GM13977 (cell line): ENCODE measurements around the gene PDGFA.

ENCODE experiments used
- DNase-seq: peaks from one replicate; pipeline ENCODE4 v3.0.0; 2012; ENCODE audit warnings: low spot score
- in situ Hi-C: fragments of 300-500 bp; cut with MboI; formaldehyde crosslinking; loops from one replicate; pipeline ENCODE4 v1.12.0; 2022; ENCODE audit warnings: low sequenced_read_pairs, low pct_unique_long_range_greater_than_20kb, mixed read lengths, inconsistent platforms; ENCODE audit not compliant: unreplicated experiment
- TF ChIP-seq, protein P1 (sequence below): IDR thresholded peaks from 2 replicates; pipeline ENCODE4 v1.5.1; 2012; ENCODE audit warnings: mild to moderate bottlenecking, control low read depth; ENCODE audit not compliant: insufficient read depth; ENCODE audit errors: extremely low read depth, missing control alignments

The PDGFA gene

DNA sequence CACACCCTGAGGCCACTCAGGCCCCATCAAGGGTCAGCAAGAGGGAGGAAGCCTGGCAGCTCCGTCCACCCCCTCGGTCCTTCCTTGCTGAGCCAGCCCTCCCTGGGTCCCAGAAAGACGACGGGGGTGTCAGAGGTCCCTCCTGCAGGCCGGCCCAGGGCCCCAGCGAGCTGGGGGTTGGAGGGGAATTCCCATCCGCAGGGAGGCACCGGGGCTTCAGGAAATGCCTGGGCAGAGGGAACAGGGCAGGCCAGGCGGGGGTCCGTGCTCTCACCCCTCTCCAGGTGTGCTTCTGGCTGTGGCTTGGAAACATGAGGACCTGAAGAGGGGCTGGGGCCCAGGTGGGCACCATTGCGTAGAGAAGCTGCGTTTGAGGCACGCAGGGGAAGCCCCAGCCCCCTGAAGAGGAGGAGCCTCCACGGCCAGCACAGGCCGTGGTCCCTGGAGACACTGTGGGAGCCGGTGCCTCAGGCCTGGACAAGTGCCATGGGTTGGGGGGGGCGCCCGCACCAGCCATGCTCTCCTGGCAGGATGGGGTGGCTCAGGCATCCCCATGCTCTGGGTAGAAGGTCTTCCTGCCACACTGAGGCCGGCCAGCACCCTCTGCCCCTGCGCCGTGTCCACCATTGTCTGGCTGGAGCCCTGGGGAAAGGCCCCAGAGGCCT is 66.7 kb downstream of the PDGFA start:
- in situ Hi-C loops = no loop called here
- TF ChIP-seq, protein P1, sequence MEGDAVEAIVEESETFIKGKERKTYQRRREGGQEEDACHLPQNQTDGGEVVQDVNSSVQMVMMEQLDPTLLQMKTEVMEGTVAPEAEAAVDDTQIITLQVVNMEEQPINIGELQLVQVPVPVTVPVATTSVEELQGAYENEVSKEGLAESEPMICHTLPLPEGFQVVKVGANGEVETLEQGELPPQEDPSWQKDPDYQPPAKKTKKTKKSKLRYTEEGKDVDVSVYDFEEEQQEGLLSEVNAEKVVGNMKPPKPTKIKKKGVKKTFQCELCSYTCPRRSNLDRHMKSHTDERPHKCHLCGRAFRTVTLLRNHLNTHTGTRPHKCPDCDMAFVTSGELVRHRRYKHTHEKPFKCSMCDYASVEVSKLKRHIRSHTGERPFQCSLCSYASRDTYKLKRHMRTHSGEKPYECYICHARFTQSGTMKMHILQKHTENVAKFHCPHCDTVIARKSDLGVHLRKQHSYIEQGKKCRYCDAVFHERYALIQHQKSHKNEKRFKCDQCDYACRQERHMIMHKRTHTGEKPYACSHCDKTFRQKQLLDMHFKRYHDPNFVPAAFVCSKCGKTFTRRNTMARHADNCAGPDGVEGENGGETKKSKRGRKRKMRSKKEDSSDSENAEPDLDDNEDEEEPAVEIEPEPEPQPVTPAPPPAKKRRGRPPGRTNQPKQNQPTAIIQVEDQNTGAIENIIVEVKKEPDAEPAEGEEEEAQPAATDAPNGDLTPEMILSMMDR = no peak
- DNase-seq = no peak

DNA sequence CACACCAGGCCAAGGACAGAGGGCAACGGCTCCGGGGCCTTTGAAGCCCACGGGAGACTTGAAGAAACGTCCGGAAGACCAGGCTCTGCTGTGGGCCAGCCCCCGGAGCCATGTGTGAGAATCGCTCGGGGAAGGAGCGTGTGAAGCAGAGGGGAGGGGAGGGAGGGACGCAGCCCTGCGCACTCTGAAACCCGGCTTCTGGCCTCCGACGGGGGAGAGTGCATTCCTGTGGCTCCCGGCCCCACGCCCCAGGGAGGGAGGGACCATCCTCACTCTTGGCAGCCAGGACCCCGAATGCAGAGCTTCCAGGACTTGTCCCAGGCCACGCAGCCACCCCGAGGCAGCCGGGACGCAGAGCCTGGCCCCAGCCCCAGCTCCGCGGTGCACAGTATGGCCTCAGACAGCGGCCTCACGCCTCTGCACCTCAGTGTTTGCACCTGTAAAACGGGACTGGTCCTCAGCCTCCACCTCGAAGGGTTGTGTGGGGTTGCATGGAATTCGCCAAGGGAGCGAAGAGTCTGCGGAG is 67.4 kb downstream of the PDGFA start:
- TF ChIP-seq, protein P1 = no peak
- DNase-seq = no peak
- in situ Hi-C loops = no loop called here

DNA sequence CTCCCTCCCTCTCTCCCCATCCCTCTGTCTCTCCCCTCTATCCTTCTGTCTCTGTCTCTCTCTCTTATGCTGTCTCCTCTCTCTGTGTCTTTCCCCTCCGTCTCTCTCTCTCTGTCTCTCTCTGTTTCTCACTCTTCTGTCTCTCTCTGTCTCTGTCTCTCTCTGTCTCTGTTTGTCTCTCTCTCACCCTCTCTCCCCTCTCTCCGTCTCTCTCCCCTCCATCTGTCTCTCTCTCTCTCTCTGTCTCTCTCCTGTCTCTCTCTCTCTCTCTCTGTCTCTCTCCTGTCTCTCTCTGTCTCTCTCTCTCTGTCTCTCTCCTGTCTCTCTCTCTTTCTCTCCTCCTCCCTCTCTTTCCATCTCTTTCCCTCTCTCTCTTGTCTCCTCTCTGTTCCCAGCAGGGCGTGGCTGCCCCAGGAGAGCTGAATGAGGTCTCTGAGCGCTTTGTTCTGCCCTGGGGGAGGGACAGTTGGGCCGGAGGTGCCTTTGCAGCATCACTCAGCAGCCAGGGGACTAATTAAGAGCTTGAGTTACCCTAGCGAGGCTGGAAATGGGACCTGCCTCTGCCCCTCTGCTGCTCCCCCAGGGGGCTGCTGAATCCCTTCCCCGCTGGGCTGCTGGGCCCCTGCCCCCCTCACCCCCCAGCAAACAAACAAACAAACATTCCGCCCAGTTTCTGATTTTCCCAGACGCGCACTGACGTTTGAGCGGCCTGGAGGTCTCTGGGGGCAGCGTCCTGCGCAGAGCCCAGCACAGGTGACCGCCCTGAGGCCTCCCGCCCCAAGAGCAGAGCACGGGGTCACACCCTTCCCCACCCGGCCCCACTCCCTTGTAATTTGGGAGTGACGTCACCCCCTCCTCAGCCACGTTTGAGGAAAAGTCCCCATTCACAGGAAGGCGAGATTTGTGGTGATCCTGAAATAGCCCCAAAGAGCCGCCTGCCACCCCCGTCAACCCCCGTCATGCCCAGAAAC is 68.1 kb downstream of the PDGFA start:
- in situ Hi-C loops = no loop called here
- TF ChIP-seq, protein P1 = no peak
- no peak for DNase-seq

DNA sequence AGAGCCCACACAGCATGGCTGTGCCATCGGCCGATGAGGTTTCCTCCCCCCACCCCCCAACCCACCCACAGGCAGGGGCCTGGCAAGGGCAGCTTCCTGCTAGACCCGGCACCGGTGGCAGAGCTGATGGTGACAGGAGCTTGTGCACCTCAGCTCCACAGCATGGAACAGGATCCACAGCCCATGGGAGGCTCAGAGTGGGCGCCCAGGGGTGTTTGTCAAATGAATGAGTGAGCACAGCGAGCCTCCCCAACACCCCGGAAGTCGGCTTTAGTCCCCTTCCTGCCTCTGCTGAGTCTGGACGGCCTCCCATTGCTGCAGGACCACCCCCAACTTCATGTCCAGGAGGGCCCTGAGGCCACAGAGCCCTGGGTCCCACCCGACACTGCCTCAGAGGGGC is 68.9 kb downstream of the PDGFA start:
- in situ Hi-C loops = no loop called here
- TF ChIP-seq, protein P1 = no peak
- DNase-seq = no peak

DNA sequence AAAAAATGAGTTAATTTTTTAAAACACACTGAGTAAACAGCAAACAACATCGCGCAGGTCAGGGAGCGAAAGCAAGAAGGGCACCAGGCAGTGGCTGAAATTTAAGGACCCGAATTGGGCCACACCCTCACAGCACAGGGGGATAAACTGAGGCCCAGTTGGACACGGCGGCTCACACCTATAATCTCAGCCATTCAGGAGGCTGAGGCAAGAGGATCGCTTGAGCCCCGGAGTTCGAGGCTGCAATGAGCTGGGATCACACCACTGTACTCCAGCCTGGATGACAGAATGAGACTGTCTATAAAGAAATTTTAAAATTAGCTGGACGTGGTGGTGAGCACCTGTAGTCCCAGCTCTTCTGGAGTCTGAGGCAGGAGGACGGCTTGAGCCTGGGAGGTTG is 69.6 kb downstream of the PDGFA start:
- in situ Hi-C loops = no loop called here
- TF ChIP-seq, protein P1 = no peak
- no peak for DNase-seq

DNA sequence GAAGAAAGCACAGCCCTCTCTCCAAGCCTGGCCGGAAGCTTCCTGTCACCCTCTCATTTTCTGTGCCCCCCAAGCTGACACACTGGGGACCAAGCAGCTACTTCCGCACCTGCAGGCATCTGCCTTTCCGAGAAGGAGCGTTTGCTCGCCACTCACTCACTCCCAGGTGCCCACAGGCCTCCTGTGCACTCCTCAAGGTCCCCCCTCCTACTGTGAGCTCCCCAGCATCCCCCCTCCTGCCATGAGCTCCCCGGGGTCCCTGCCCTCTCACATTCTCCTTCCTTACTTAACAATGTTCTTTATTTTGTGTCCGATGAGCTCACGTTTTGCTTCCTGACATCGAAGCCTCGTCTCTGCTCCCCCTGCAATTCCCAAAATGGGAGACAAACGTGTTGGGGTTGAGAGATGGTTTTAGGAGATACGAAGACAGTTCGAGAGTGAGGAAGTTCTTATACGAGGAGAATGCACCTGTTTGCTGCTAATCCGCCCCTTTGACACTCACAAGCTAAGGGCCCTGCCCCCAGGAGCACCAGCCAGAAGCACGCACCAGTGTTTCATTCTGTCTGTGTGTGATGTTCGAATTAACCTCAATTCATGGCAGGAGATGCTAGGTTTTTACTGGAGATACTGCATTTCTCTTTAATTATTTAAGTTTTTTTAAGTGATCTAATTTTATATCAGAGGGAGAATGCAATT is 70.2 kb downstream of the PDGFA start:
- in situ Hi-C loops = no loop called here
- no peak for DNase-seq
- TF ChIP-seq, protein P1 = no peak
